GM18511 (cell line): ENCODE data around the gene FCN2.

Source experiments
- ATAC-seq: cut with Tn5 transposase; IDR thresholded peaks from one replicate; pipeline ENCODE4 v1.9.1; 2021; ENCODE audit warnings: mild to moderate bottlenecking, moderate library complexity; ENCODE audit not compliant: unreplicated experiment

The FCN2 gene

DNA sequence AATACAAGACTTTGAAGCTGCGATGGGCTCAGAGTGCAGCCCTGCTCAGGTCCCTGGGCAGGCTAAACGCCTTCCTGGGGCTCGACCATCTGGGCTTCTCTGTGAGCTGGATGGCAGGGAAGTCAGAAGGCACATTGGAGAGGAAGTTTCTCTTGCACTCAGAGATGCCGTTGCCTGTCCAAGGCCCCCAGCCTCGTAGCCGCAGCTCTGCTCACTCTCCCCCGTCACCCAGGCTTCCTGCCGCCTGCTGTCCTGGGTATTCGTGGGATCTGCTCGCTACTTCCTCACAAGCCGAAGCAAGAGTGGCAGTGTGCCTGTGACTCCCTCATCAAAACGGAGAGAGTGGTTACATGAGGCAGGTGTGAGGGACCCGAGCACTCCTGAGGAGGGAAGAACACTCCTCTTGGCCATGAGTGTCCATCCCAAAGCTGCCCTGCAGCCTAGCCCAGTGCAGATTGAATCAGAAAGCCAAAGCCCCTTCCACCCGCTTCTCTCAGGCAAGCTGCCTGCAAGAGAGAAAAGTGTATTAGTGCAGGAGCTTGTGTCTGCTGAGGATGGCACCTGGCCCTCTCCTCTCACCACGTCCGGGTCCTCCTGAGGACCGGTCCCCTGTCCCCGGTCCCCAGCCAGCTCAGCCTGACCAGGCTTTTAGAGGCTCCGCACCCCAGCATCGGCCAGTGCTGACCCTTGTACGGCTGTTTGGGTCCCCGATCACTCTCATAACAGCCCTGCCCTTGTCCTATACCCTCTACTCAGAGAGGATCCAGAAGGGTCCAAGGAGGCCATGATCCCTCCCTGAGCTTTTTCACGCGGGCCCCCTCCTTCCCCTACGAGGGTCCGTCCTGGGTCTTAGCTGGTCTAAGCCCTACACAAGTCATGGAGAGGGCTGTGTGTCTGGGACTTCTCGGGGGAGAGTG, 7.3 kb downstream of the FCN2 start:
- no peak for ATAC-seq

DNA sequence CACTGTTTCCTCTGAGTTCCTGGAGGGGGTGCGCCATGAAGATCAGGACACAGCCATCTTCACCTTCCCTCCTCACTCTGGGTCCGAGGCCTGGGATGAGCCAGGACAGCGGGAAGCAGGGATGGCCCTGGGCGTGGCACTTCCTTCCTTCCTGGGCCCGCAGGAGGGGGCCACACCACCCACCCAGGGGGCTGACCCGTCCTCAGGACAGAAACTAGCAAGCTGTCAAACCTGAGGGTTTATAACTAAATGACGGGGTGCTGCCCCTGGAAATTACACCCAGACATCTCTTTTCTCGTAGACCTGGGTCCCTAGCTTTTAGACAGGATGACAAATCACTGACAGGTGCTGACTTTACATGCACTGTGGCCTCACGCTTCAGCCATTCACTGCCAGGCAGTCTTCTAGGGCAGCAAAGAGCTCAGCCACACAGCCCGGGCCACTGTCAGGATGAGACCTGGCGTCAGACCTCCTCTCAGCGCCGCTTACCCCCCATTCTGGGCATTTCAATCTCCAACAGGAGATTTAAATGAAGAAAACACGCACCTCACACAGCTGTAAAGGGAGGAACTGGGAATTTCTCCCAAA, 8.1 kb downstream of the FCN2 start:
- ATAC-seq, result no peak

DNA sequence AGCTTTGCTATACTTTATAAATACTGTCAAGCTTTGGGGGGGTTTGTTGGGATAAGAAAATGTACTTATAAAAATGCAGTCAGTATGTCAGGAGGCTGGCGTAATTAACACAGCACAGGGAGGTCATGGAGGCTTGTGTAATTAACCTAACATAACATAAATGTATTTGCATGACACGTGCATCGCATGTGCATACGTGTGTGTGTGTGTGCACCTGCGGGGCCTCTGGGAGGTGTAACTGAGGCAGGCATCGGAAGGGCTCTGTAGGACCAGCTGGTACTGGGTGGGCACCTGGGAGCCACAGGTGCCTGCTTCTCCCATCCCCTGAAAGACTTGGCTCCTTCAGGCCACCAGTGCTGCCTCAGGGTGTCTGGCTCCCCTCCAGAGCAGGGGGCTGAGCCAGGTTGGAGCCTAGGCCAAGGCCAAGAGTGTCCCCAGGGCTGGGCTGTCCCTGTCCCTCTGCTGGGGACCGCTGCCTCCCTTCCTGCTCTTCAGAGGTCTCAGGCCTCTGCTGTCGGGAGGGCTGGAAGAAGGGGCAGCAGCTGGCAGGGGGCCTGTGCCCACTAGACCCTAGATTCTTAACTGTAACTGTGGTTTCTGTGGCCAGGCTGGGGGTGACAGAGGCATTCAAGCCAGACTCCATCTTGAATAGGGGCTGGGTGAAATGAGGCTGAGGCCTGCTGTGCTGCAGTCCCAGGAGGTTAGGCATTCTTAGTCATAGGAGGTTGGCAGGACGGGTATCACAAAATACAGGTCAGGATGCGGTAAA, 9.0 kb downstream of the FCN2 start:
- no peak for ATAC-seq

DNA sequence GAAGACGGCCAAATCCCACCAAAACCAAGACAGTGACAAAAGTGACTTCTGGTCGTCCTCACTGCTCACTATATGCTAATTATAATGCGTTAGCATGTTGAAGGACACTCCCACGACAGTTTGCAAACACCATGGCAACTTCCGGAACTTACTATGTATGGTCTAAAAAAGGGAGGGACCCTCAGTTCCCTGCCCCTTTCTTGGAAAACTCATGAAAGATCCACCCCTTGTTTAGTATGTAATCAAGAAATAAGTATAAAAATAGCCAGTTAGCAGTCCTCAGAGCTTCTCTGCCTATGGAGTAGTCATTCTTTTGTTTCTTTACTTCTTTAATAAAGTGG, 9.5 kb downstream of the FCN2 start:
- no peak for ATAC-seq

- no peak for ATAC-seq
Observed at GRCh38 chr9:134891053-134891452, 10.4 kb downstream of the FCN2 start.

DNA sequence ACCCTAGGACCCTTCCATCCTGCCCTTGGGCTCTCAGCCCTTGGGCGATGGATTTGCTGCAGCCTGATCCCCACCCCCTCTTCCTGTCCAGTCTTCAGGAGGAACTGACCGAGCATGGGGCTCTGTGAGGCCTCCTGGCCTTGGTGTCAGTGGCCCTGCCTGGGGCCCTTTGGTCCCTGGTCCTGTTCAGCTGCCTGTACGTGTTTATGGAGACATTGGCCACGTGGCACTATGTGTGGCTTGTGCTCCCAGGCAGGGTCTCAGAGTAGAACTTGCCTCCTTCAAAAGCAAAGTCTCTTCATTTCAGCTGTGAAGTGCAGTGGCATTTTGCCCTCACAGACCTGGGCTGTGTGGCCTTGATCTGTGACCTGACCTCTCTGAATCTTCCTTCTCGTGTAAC, 11.1 kb downstream of the FCN2 start:
- ATAC-seq, result no peak

DNA sequence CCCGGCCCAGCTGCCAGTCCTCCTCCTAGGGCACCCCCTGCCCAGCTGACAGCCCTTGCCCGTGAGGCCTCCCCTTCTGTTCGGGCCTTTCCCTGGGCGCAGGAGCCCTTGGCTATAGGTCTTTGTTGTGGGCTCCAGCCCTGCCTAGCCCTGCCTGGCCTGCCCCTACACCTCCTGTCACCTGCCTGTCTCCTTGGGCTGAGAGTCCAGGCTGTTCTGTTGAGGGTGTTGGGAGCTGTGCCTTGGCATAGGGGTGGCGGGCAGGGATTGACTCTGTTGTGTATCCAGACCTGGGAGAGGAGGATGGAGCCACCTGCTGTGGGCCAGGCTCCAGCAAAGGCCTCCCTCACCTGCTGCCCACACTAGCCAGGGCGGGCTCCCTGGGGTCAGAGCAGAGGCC, 11.6 kb downstream of the FCN2 start:
- ATAC-seq, result no peak

DNA sequence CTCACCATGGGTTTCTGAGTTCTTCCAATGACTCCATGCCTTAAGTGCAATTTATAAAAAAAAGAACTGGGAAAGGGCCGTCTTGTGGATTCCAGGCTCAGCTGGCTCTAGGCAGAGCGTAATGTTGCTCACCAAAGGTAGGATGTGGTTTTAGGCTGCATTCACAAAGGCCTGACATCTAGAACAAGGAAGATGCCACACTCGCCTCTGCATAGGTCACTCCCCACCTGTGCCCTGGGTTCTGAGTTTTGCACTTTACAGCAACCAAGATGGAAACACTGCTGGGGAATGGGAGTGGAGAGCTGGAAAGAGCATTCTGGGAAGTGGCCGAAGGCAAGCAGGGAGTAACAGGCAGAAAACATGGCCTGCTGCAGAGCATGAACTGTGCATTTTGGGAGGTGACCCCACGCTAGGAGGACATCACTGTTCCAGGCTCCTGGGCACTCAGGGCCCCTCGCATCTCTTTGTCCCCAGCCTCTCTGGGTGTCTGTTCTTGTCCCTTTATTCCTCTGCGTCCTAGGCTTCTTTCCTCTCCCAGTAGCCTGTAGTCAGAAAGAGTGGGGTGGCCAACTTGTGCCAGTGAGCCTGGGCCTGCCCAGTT, 12.3 kb downstream of the FCN2 start:
- ATAC-seq, result no peak

DNA sequence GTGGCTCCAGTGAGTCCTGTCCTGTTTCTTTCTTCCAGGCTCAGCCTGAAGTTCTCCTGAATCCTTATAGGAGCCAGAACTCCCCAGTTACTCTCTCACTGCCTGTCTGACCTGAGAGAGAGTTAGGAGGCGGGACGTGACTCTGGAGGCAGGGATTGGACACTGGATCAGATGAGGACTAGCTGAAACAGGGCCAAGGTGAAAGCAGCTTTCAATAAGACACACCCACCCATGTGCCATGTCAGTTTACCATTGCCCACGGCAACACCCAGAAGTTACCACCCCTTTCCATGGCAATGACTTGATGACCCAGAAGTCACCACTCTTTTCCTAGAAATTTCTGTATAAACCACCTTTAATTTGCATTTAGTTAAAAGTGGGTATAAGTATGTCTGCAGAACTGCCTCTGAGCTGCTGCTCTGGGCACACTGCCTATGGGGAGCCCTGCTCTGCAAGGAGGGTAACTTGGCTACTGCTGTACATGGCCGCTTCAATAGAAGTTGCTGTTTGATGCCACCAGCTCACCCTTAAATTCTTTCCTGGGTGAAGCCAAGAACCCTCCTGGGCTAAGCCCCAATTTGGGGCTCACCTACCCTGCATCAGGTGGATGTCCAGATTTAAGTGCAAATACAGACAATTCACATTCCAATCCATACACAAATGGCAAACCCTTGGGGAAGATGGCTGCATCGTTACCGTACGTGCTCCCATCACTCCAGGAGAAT, 13.7 kb downstream of the FCN2 start:
- no peak for ATAC-seq

- ATAC-seq, result no peak
Observed at GRCh38 chr9:134895097-134895496, 14.5 kb downstream of the FCN2 start.

DNA sequence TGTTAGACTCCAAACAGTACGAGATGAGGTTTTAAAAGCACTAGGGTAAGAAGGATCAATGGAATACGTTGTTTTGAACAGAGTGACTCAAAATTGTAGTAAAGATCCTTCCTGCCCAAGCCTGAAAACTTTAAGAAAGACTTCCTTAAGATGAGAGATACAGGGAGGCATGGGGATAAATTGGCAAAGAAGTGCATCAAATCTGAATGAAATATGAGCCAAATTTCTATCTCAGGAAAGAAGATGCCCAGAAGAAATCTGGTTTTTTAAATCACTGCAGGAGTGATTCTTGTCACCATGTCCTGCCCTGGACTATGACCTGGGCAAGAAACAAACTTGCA, 14.9 kb downstream of the FCN2 start:
- no peak for ATAC-seq

GRCh38 chr9:134895908-134896833, 15.6 kb downstream of the FCN2 start:
- no peak for ATAC-seq

- no peak for ATAC-seq
Observed at GRCh38 chr9:134896834-134897583, 16.4 kb downstream of the FCN2 start.

GRCh38 chr9:134897584-134898170, 17.1 kb downstream of the FCN2 start:
- ATAC-seq, result no peak

- no peak for ATAC-seq
Observed at GRCh38 chr9:134898319-134898718, 17.7 kb downstream of the FCN2 start.

DNA sequence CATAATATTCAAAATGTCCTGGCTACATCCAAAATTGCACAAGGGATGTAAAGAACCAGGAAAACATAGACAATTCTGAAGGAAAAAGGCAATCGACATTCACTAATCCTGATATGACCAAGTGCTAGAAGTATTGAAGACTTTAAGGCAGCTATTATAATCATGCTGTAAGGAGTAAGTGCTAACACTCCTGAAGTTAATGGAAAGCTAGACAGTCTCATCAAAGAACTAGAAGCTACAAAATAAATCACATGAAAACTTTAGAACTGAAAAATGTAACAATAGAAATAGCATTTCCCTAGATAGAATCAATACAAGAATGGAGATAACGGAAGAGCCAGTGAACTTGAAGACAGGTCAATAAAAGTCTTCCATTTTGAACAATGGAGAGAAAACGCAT, 18.6 kb downstream of the FCN2 start:
- ATAC-seq, result no peak

GRCh38 chr9:134899818-134900217, 19.2 kb downstream of the FCN2 start:
- ATAC-seq, result no peak

GRCh38 chr9:134902936-134903335, 22.3 kb downstream of the FCN2 start:
- ATAC-seq, result no peak
